HG02588 (cell line): ENCODE measurements around the gene SMG6.
"Not testable (repeated sequence)": the region's sequence is repeated elsewhere in the genome, so short reads cannot be mapped to it uniquely, and the experiment has no call there.

Source experiments
- ATAC-seq: cut with Tn5 transposase; IDR thresholded peaks from one replicate; pipeline ENCODE4 v1.9.1; 2021; ENCODE audit warnings: mild to moderate bottlenecking, moderate library complexity; ENCODE audit not compliant: unreplicated experiment

Gene SMG6

GRCh38 chr17:2015314-2015713 is 288.3 kb downstream of the SMG6 start:
- no peak for ATAC-seq

GRCh38 chr17:2013994-2014317 is 289.6 kb downstream of the SMG6 start:
- no peak for ATAC-seq

- not testable (repeated sequence) for ATAC-seq
Observed at GRCh38 chr17:2013220-2013993, 290.2 kb downstream of the SMG6 start.

GRCh38 chr17:2012499-2012898 is 291.1 kb downstream of the SMG6 start:
- ATAC-seq: no peak

GRCh38 chr17:2011411-2012371 is 291.9 kb downstream of the SMG6 start:
- no peak for ATAC-seq
